GM10847 (cell line): ENCODE measurements around the gene MYH6.

Experiments
- POLR2A ChIP-seq: IDR thresholded peaks from 2 replicates; pipeline ENCODE4 v1.6.1; 2011; ENCODE audit not compliant: insufficient read length; ENCODE audit errors: extremely low read depth

Gene MYH6

GRCh38 chr14:23438101-23438971 is 30.3 kb upstream of the MYH6 start:
- TF ChIP-seq POLR2A: no peak

DNA sequence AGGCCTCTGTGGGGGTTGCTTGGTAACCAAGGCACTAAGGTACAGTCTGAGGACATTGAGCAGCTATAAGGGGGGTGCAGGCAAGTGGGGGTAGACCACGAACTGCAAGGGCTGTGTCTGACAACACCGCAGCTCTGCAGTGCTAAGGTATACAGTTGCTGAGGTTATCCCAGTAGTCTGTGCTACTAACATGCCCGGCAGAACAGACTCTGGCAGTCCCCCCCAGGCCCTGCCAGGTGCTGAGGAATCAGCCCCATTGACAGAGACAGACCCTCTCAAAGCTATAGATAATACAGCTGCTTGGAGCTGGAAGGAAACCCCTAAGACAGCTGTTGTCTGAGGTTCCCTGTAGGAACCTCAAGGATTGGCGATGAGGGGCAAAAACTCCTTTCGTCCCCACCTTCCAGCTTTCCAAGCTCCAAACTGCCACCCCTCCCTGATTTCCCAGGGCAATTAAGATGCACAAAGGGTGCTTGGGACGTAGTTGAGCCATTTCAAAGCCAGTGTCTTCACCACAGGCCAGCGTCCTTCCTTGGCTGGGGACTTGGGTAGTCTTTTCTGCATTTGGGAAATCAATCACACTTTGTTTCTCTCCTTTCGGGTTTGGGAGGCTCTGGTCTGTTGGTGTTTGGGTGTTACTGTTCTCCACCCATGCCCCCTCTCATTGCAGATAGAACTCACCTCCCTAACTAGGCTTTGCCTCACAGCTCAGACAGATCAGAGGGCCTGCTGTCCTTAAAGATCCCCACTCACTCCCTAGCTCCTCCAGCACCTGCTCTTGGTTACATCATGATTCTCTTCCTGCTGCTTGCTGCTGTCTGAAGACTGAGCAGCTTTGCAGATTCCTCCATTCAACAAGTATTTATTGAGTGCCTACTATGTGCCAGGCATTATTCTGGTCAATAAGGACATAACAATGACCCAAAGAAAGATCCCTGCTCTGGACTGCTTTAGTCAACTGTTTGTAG is 29.3 kb upstream of the MYH6 start:
- no peak for TF ChIP-seq POLR2A

DNA sequence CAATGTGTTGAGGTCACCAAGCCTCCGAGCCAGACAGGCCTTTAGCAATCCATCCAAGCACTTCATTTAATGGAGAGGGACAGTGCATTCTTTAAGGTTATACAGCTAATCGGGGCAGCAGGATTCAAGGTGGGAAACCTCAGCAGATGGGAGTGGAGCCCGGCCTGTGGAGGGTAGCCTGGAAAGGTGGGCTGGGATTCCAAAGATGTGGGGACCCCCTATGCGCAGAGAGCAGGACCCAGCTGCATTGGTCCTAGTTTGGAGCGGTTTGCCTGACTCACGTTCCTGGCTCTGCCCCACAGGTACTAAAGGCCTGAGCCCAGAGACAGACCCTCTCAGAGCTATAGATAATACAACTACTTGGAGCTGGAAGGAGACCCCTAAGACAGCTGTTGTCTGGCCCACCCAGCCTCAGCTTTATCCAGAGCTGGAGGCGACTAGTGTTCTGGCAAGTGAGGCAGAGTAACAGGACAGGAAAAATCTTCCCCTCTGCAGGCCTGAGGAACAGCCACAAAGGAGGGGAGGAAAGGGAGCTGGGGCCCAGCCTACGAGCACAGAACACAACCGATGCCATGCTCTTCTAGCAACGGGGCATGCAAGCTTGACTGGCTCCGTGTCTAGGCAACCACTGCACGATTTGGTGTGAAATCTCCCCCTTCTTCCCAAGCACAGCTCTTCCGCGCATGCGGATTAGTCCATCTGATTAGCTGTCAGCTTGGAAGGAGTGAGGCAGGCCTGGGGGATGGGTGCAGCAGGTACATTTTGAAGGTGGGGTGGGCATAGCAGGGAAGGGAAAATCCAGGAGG is 28.5 kb upstream of the MYH6 start:
- no peak for TF ChIP-seq POLR2A

GRCh38 chr14:23435543-23436326 is 27.7 kb upstream of the MYH6 start, which contains the start of gene MYH7:
MYH7 (minus strand) TSS chr14:23435660; CDS start chr14:23433732, 1,928 bp downstream.
- TF ChIP-seq POLR2A: no peak

GRCh38 chr14:23434488-23435222 is 26.6 kb upstream of the MYH6 start:
- TF ChIP-seq POLR2A: no peak

- no peak for TF ChIP-seq POLR2A
These were observed 25.4 kb upstream of the MYH6 start for GRCh38 chr14:23433457-23433856.

DNA sequence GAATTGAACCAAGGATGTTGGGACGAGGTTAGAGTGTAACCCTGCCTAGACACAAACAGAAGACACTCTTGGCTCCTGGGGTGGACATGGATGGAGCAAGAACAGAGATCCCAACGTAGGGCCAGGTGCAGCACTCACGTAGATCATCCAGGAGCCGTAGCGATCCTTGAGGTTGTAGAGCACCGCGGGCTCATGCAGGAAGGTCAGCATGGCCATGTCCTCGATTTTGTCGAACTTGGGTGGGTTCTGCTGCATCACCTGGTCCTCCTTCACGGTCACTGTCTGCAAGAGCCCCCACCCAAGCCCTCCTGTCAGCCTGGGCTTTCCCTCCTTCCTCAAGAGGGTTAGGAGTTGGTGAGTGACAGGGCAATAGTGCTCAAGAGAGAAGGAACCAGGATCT is 24.9 kb upstream of the MYH6 start:
- TF ChIP-seq POLR2A: no peak

- TF ChIP-seq POLR2A: no peak
These were observed 24.2 kb upstream of the MYH6 start for GRCh38 chr14:23432102-23432925.

- TF ChIP-seq POLR2A: no peak
These were observed 23.4 kb upstream of the MYH6 start for GRCh38 chr14:23431486-23431885.

GRCh38 chr14:23430723-23431085 is 22.6 kb upstream of the MYH6 start:
- no peak for TF ChIP-seq POLR2A

DNA sequence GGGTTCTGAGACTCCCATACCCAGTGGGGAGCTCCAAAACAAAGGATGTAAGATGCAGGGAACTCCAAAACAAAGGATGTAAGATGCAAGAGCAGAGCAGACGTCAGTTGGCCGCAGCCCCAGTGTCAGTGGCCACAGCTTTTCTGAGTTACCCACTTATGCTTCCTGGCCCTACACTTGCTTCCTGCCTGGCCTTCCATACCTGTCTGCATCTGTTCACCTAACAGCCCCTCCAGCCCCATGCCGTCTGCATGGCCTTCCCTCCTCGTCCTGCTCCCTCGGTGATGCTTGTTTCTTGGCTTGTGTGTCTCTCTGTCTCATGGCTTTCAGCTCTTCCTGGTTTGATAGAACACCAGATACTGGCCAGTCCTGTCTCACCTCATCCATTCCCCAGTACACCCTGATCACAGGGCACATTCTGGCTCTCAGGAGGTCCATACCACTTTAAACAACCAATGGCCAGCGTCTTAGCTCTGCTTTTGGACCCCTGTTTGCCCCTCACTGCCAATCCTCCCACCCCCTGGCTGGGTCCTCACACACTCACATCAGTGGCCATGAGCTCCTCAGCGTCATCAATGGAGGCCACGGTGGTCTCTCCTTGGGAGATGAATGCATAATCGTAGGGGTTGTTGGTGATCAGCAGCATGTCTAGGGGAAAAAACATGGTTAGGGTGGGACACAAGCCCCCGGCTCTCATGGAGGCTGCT is 22.1 kb upstream of the MYH6 start:
- TF ChIP-seq POLR2A: no peak

- no peak for TF ChIP-seq POLR2A
These were observed 20.8 kb upstream of the MYH6 start for GRCh38 chr14:23428686-23429495.

GRCh38 chr14:23425169-23425568 is 17.1 kb upstream of the MYH6 start:
- no peak for TF ChIP-seq POLR2A
